ENCODE results near the gene IP6K3. TPM values are rescaled to one million over a fixed set of nuclear protein-coding genes. Genes with fewer than 3 reads are reported as not detected.
A peak's percentile ranks its signal among the peaks of the same experiment; 100 is the strongest.

The IP6K3 gene
- total RNA-seq, 4 donors from 2014 or later = 0.88 to 5.8 (median 1.6) TPM

DNA sequence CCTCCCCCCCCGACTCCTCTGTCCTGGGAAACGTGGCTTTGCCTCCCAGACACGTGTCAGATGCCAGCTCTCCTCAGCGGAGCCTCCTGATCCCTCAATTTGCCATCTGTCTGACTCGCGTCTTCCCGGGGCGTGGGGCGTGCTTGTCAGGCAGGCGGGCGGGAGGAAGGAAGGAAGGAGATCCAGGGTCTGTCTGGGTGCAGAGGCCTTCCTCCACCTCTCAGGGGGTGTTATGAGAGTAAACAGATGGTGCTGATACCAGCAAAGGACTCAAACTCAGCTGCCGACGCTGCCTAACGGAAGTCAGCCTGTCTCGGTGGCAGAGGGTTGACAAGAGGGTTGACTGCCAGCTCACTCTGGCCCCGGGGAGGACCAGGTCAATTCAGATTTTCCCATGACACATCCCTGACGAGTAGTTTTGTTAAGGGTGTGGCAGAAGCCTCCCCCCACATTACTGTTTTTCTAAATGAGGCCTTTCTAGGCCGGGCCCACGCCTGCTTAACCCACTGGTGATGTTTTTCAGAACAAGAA is 52.2 kb downstream of the IP6K3 start:
- TF ChIP-seq, protein P1, sequence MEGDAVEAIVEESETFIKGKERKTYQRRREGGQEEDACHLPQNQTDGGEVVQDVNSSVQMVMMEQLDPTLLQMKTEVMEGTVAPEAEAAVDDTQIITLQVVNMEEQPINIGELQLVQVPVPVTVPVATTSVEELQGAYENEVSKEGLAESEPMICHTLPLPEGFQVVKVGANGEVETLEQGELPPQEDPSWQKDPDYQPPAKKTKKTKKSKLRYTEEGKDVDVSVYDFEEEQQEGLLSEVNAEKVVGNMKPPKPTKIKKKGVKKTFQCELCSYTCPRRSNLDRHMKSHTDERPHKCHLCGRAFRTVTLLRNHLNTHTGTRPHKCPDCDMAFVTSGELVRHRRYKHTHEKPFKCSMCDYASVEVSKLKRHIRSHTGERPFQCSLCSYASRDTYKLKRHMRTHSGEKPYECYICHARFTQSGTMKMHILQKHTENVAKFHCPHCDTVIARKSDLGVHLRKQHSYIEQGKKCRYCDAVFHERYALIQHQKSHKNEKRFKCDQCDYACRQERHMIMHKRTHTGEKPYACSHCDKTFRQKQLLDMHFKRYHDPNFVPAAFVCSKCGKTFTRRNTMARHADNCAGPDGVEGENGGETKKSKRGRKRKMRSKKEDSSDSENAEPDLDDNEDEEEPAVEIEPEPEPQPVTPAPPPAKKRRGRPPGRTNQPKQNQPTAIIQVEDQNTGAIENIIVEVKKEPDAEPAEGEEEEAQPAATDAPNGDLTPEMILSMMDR (IDR thresholded peaks at IDR 0.05) = no peak
- no peak for TF ChIP-seq POLR2A (IDR thresholded peaks at IDR 0.05)
- Histone ChIP-seq H3K4me1 (peaks cover 0 to 44% (median 13%) of the 10 kb centered on the region in 4 donors), H3K36me3 (peaks cover 0 to 72% (median 0%) of the 10 kb centered on the region in 3 donors), H3K27me3 (no peaks in the 10 kb centered on the region), H3K4me3 (no peak overlapping the region), H3K27ac (peak overlapping the region in 3 of 4 donors; percentile 35 to 82 (median 68)), H3K9me3 (no peaks in the 10 kb centered on the region)
- peak in 1 of 3 donors; percentile 51 for DNase-seq

DNA sequence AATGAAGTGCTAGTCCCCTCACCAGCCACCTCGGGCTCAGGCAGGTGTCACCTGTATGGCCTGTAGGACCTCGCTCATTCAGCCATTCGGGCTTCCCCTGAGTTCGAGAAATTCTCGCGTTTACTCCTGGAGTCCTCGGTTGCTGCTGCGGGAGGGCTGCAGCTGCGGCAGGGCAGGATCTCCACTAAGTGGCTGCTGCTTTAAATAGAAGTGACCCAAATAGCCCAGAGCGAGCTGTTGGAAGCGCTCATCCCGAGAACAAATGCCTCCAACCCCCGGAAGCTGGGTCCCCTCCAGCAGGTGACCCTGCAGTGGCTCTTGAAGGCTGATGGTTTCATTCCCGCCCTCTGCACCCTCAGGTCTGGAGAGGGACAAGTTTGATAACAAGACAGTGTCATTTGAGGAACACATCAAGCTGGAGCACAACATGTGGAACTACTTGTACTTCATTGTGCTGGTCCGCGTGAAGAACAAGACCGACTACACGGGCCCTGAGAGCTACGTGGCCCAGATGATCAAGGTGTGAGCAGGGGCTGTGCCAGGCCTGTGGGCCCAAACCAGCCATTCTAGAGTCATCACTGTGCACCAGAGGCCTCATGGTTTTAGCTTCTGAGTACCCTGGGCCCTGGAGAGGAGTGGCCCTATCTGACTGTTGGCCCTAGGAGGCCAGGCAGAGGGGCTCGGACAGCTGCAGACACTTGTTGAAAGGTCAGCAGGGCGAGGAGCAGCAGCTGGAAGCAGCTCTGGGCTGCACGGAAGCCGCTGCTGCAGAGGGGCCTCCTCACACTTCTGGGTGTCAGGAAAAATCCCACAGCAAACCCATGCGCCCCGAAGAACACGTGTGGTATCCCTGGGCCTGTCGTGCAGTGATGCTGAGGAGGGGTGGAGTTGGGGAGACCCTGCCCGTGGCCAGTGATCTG is 53.3 kb downstream of the IP6K3 start:
- no peaks in the 10 kb centered on the region for H3K27me3 ChIP-seq
- no peaks in the 10 kb centered on the region for H3K9me3 ChIP-seq
- peaks cover 0 to 76% (median 0%) of the 10 kb centered on the region in 3 donors for H3K36me3 ChIP-seq
- no peak for TF ChIP-seq POLR2A (IDR thresholded peaks at IDR 0.05)
- TF ChIP-seq, protein P1 (IDR thresholded peaks at IDR 0.05) = no peak
- DNase-seq = no peak
- H3K4me3 ChIP-seq = no peak overlapping the region
- H3K27ac ChIP-seq = peak overlapping the region; percentile 54 to 82 (median 66)
- H3K4me1 ChIP-seq = peaks cover 0 to 44% (median 13%) of the 10 kb centered on the region in 4 donors

DNA sequence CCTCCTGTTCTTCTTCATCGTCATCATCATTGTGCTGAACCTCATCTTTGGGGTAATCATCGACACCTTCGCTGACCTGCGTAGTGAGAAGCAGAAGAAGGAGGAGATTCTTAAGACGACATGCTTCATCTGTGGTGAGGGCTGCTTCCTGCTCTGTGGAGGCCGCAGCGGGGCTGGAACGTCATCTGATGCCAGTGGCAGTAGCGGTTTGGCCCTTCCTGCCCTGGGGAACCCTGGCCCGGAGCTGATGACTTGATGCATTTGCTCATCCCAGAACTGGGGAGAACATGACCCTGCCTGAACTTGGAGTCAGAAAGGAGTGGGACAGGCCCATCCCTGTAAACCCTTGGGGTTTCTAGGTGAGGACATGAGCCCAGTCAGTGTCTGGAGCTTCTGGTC is 53.9 kb downstream of the IP6K3 start:
- peak in 2 of 3 donors; percentile 90 to 93 for DNase-seq
- Histone ChIP-seq H3K27me3 (no peaks in the 10 kb centered on the region), H3K4me3 (no peak overlapping the region), H3K27ac (peak overlapping the region; percentile 54 to 82 (median 66)), H3K4me1 (peaks cover 0 to 44% (median 13%) of the 10 kb centered on the region in 4 donors), H3K9me3 (no peaks in the 10 kb centered on the region), H3K36me3 (peaks cover 0 to 77% (median 0%) of the 10 kb centered on the region in 3 donors)
- no peak for TF ChIP-seq POLR2A (IDR thresholded peaks at IDR 0.05)
- TF ChIP-seq, protein P1 (IDR thresholded peaks at IDR 0.05) = no peak

DNA sequence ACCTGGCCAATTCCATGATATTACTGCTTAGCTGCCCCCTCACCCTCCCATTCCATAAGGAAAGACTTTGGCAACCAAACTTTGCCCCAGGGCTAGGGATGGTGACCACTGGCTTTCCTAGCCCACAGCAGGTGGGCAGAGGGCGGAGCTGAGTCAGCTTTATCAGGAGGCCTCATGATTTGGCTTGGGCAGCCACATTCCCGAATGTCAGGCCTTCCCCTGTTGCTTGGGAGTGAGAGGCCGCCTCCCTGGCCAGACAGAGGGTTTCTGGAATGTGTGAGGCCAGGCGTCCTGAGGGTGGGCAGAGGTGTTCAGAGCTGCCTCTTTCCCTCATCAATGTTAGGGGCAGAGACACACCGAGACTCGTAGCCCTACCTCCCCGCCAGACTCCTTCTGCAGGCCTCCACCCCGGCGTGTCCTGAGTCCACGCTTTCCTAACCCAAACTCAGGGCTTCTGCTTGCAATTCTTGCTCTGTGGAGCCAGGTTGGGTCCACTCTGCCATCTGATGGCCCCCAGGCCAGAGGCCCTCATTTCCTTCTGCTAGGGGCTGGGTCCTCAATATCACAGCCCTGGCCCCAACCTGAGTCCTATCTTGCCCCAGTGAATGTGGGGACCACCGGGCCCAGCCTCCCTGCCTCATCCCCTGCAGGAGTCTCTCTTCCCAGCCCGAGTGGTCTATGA is 54.5 kb downstream of the IP6K3 start:
- no peak for DNase-seq
- Histone ChIP-seq H3K36me3 (peaks cover 0 to 79% (median 0%) of the 10 kb centered on the region in 3 donors), H3K4me1 (peaks cover 0 to 43% (median 13%) of the 10 kb centered on the region in 4 donors), H3K27me3 (no peaks in the 10 kb centered on the region), H3K4me3 (no peak overlapping the region), H3K27ac (peak overlapping the region; percentile 54 to 82 (median 66)), H3K9me3 (no peaks in the 10 kb centered on the region)
- TF ChIP-seq, protein P1 (IDR thresholded peaks at IDR 0.05) = no peak
- TF ChIP-seq POLR2A (IDR thresholded peaks at IDR 0.05) = no peak

DNA sequence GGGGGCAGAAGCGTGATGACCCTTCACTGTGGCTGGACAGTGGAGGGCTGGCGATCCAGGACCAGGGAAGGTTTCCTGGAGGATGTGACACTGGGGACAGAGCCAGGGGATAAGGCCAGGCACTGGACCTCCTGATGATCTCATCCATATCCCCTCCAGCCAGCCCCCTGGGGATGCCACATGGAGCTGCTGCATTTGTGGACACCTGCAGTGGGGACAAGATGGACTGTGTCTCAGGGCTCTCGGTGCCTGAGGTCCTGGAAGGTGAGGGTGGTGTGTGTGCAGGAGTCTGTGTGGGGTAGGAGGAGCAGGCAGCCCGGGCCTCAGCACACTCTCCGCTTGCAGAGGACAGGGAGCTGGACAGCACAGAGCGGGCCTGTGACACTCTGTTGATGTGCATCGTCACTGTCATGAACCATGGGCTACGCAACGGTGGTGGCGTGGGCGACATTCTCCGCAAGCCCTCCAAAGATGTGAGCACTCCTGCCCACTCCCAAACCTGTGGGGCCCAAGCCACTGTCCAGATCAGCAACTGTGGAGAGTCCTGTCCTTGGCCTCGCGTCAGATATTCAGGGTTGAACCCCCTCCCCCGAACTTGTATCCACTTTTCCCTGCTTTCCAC is 55.1 kb downstream of the IP6K3 start:
- peaks cover 0 to 37% (median 13%) of the 10 kb centered on the region in 4 donors for H3K4me1 ChIP-seq
- H3K27ac ChIP-seq = peak overlapping the region in 3 of 4 donors; percentile 54 to 82 (median 68)
- TF ChIP-seq, protein P1 (IDR thresholded peaks at IDR 0.05) = no peak
- no peak for TF ChIP-seq POLR2A (IDR thresholded peaks at IDR 0.05)

More for the DNA sequence above, 55.1 kb downstream of the IP6K3 start:
- H3K27me3 ChIP-seq = no peaks in the 10 kb centered on the region
- no peak for DNase-seq
- H3K9me3 ChIP-seq = no peaks in the 10 kb centered on the region
- H3K36me3 ChIP-seq = peaks cover 0 to 79% (median 0%) of the 10 kb centered on the region in 3 donors
- H3K4me3 ChIP-seq = no peak overlapping the region
